GM19468 (cell line): Measurements from ENCODE around the gene TMEM135.
A peak's percentile ranks its signal among the peaks of the same experiment; 100 is the strongest.
"Not testable (repeated sequence)": the region's sequence is repeated elsewhere in the genome, so short reads cannot be mapped to it uniquely, and the experiment has no call there.

Source experiments
- ATAC-seq: cut with Tn5 transposase; IDR thresholded peaks from one replicate; pipeline ENCODE4 v1.9.1; 2021; ENCODE audit warnings: mild to moderate bottlenecking, moderate library complexity, moderate number of reproducible peaks; ENCODE audit not compliant: unreplicated experiment; ENCODE audit errors: extremely low read depth

Gene TMEM135

DNA sequence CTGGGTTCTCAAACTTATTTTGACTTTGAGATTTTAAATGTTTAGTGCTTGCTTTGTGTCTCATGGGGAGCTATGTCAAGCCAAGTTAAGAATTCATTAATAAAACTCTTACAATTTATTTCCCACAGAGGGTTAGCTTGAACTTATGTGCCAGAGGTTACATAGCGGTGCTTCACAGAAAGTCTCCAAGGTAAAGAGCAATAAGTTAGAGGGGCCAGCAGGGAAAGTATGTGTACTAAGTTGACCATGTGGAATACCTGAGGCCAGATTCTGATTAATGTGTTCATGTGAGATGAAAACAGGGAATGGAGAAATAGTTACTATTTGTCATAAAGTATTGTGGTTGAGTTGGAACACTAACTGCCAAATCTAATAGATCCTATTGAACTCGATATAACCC lies 149.3 kb downstream of the TMEM135 start:
- ATAC-seq: no peak

DNA sequence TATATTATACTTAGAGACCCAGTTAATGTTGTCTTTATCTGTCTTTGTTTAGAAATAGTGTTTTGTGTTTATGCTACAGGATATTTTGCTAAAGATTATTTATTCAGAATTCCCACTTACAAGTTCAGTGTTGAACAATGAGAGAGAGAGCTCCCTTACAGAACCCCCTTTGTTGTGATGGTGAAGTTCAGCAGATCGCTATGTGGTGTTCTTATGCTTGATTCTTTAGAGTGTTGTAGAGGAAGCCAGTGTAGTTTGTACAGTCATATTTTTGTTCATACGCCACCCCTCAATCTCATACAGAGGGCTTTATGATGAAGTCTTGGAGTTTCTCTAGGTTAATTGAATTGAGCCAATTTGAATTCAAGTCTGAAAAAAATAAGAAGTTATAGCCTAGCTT lies 150.2 kb downstream of the TMEM135 start:
- ATAC-seq: no peak

DNA sequence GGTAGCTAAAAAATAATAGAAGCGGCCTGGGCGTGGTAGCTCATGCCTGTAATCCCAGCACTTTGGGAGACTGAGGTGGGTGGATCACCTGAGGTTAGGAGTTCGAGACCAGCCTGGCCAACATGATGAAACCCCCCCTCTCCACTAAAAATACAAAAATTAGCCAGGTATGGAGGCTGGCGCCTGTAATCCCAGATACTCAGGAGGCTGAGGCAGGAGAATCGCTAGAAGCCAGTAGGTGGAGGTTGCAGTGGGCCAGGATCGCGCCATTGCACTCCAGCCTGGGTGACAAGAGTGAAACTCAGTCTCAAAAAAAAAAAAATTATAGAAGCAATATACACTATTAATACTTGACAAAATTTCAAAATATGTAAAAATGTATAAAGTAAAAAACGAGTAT lies 150.7 kb downstream of the TMEM135 start:
- ATAC-seq: not testable (repeated sequence)

DNA sequence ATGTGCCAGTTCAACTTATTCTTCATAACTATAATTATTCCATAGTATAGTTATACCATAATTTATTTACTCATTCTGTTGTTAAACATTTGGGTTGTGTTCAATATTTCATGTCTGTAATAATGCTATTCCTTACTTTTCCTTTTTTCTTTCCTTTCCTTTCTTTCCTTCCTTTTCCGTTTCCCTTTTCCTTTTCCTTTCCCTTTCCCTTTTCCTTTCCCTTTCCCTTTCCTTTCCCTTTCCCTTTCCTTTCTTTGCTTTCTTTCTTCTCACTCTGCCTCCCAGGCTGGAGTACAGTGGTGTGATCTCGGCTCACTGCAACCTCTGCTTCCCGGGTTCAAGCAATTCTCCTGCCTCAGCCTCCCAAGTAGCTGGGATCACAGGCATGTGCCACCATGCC lies 151.2 kb downstream of the TMEM135 start:
- ATAC-seq: not testable (repeated sequence)

DNA sequence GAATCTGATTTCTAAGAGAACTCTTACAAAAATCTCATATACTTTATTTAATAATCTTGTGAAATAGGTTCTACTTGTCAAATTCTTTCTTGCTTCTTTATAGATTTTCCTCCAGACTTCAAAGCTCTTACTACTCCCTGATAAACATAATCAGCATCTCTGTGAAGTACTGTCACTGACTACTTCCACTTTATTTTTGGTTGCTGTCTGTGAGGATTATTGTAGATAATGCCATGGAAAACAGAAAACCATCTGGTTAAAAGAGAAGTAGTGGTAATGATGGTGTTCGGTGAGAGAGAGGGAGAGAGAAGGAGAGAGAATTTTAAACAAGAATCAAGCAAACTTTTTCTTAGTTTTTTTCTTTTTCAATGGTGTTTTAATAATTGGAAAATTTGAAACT lies 152.3 kb downstream of the TMEM135 start:
- no peak for ATAC-seq

DNA sequence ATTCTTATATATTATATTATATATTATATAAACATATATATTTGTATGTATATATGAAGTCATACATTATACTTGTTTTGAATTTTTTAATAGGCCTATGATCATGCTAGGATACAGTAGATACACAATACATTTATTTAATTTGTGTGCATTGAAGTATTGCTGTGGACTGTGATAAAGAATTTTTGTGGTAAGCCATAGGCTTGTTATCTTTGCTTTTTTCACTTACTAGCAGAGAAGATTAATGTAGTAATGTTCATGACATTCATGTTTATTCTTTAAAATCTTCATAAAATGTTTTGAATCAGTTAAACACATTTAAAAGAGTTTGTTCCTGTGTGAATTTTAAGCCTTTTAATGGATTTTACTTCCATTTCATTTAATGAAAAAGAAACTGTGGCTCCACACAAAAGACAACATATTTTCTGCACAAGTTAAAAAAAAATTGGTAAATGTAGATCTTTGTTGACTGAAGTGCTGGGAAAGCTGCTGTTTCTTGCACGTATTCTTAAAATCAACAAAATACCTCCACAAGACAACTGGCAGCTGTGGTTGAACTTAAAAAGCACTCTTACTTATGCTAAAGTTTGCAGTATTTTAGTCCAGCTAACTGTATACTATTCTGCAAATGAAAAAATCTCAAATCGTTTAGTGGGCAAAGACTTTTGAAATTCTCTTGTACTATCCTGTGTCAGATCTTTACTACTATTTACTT lies 156.2 kb downstream of the TMEM135 start:
- no peak for ATAC-seq

DNA sequence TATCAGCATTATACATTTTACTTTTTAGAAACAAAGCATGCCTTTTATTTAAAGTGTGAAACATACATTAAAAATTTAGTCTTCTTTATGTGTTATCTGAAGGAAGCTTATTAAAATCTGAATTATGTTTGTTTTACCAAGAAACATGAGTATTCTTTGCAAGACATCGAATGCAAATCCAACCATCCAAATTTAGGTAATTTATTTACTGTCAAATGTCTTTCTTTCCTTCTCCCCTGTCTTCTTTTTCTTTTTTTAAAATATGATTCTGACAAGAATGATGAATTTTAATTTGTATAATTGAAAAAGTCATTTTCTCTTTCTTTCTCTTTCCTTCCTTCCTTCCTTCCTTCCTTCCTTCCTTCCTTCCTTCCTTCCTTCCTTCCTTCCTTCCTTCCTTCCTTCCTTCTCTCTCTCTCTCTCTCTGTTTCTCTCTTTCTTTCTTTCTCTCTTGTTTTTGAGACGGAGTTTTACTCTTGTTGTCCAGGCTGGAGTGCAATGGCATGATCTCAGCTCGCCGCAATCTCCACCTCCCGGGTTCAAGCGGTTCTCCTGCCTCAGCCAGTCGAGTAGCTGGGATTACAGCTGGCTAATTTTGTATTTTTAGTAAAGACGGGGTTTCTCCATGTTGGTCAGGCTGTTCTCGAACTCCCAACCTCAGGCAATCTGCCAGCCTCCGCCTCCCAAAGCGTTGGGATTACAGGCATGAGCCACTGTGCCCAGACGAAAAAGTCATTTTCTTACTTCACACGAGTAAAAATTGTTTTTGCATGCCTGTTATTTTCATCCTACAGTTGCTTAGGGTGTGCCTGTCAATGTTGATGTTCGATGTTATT lies 157.5 kb downstream of the TMEM135 start:
- no peak for ATAC-seq

DNA sequence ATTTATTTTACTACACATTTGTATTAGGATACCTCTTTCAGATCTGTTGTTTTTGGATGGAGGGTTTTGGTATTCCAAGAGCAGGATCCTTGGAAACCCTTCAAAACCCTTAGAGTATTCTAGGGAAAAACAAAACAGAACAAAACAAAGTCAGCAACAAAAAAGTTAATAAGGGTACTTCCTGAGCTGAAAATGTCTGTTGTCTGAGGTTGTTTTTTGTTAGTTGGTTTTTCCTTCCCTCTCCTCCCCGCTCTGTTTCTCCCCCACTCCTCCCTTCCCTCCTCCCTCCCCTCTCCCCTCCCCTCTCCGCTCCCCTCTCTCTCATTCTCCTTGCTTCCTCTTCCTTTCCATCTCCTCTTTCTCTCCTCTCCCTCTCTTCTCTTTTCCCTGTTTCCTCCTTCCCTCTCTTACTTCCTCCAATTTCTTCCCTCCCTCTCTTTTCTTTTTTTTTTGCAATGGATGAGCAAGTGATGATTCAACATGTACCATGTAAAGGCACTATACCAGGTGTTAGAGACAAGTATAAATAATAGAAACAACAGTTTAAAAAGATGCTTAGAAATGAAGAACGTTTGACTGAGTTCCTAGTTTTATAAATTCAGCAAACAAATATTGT lies 160.6 kb downstream of the TMEM135 start:
- ATAC-seq: no peak

DNA sequence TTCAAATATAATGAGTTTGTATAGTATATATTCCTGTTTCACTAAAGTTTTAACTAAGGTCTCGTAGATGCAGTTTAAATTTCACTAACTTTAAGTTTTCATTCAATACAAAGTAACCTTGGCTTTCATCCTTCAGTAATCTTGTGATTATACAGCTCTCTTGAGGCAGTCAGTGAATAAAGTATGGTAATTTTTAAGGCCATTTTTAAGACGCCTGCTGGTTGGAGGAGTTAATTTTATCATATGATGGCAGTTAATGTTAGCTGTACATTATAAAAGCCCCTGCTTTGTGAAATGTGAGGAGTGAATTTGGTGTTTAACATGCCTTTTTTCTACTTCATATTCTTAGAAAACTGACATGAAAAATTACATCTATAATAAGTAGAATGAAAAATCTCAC lies 163.6 kb downstream of the TMEM135 start:
- no peak for ATAC-seq

DNA sequence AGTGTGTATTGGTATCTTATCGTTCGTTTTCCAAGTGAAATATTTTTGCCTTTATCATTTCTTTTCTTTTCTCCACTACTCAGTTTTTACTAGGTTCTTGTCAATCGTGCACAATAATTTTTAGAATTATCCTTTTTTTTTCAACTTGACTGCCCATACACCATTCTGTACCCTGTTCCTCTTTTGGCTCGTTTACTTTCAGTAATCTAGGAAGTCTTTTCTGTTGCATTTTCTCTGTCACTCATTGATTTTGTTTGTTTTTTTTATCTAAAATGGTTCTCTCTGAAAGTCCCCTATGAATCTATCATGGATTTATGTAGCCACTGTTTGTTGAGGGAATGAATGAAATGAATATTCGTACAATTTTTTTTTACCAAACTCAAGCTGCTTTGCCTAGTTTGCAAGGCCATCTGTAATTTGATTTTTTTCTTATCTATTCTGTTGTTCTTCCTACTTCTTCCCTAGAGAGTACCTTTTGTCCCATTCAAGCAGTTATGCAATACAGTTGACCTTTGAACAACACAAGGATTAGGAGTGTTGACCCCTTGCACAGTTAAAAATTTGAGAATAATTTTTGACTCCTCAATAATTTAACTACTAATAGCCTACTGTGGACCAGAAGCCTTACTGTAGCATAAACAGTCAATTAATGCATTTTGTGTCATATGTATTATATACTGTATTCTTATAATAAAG lies 166.3 kb downstream of the TMEM135 start:
- ATAC-seq: peak; percentile 63

DNA sequence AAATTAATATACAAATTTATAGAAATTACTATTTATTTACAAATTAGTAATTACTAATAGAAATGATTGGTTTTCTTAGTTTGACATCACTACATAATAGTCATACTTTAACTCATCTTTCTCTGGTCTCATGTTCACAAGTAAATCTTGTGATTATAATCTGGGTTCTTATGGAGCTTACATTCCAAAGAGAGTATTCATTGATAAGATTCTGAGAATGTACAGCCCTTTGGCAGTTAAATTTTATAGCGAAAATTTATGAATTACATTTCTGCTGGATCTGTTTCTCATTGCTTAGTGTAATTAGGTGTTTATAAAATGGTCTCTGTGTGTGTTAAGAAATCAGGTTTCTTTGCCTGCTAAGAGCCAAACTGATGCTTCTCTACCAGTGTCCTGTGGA lies 175.2 kb downstream of the TMEM135 start:
- no peak for ATAC-seq

DNA sequence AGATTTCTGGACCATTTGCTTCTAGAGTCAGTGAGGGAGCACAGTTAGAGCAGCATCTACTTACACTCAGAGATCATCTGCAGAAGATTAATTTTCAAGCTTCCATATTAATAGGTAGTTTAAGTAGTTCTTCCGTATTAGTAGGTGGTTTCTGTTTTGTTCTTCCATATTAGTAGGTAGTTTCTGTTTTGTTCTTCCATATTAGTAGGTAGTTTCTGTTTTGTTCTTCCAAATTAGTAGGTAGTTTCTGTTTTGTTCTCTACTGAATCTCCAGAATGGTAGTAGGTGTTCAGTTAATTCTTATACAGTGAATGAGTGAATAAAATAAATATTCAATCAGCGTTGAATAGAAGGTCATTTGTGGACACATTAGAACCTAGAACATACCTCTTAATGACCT lies 175.7 kb downstream of the TMEM135 start:
- peak; percentile 69 for ATAC-seq

DNA sequence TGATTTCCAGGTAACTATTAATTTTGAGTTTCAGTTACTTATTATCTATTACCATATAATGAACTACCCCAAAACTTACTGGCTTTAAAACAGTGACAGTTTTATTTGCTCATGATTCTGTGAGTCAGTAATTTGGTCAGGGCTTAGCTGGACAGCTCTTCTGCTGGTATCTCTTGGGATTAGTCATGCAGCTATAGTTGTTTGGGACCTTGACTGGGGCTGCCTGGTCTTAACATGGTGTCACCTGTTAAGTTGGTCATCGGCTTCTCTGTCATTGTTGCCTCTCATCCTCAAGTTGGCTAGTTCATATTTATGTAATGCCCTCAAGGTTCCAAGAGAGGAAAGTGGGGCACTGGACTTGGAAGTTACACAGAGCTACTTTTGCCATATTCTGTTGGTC lies 177.5 kb downstream of the TMEM135 start:
- no peak for ATAC-seq

DNA sequence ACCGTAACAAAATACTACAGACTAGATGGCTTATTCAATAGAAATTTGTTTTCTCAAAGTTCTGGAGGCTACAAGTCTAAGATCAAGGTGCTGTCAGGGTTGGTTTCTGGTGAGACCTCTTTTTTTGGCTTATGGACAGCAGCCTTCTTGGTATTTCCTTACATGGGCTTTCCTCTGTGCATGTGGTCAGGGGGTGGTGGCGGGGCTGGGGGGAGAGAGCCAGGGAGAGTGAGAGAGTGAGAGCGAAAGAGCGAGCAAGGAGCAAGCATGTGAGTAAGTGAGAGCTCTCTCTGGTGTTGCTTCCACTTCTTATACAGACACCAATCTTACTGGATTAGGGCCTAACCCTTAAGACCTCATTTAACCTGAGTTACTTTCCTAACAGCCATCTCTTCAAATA lies 181.5 kb downstream of the TMEM135 start:
- no peak for ATAC-seq

DNA sequence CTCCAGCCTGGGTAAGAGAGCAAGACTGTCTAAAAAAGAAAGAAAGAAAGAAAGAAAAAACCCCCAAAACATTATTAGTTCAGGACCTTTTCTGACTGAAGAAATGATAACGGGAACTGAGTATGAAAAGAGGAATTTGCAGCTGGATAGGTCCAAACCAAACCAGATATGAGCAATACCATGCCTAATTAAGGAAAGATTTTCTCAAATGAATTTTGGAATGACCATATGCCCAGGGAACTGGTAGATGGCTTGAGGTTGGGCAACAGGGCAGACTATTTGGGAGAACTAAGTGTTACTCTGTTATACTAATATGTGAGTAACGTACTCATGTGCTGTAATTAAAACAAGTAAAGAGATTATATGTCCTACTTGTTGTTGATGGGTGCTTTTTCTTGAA lies 186.1 kb downstream of the TMEM135 start:
- ATAC-seq: no peak

DNA sequence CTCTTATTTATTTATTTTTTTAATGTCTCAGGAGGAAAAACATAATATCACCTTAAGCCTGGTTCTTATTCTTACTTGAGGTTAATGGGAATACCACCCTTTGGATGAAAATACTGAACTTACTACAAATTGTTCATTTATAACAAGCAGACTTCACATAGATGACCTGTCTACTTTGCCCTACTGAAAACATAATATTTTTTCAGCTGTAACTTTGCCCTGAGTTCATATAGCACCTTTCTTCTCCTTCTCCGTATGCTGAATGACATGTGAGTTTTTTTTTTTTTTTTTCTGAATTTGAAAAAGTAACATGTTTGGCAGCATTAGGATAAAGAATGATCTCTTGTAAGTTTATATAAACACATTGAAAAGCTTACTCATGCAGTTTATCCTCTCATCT lies 186.8 kb downstream of the TMEM135 start:
- no peak for ATAC-seq

DNA sequence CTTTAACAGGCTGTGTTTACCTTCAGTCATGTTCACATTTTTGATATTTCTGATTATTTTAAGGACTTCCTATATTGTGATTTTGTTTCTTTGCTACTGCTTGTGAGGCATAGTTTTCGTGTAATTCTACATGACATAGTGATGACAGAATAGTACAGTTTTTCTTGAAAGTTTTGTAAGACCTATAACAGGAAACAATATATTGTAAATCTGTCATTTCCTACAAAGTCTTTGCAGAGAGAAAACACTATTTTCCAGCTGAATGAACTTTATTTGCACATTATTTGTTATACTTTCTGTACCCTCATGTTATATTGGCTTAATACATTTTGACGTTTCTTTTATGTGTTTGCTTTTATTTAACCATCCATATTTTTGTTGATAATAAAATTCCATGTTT lies 191.1 kb downstream of the TMEM135 start:
- no peak for ATAC-seq

DNA sequence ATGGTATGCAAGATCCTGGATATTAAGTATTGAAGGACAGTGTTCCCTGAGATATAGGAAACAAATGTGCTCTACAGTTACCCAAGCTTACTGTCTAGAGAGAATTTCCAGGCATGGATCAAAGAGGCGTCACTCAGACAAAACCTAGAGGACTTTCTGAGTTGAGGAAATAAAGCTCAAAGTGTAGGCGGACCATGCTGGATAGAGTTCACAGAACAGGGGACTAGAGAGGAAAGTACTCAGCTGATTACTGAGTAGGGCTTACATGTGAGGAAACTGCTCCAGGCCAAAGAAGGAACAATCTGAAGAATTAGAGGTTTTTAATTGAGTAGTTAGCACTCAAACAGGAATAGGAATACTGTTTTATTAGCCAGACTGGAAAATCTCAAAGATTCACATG lies 193.3 kb downstream of the TMEM135 start:
- no peak for ATAC-seq

DNA sequence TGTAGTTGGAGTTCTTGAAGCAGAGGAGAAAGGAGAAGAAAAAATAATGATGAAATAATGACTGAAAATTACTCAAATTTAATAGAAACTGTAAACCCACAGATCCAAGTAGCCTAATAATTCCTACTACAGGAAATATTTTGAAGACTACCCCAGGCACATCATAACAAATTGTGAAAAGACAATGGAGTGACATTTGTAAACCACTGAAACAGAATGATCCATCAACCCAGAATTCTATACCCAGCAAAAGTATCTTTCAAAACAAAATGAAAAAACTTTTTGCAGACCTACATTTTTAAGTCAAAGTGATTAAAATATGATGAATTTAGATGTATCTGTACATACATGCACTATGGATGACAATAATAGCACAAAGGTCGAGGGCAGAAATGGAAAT lies 194.6 kb downstream of the TMEM135 start:
- no peak for ATAC-seq

DNA sequence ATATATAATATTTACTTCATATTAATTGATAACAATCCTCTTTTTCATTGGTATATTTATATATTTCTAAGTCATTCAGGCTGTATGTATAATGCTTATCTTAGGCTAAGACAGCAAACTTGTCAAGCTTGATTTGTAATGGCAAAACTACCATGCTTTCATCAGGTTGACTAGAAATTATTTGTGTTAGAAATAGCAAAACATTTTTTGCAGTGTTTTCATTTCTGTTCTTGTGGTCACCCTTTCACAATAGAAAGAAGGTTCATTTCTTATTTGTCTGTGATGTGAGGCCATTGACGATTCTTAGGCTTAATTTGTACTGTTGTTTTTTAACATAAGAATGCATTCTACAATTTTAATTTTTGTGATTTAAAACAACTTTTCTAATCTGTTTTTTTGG lies 197.6 kb downstream of the TMEM135 start:
- no peak for ATAC-seq

DNA sequence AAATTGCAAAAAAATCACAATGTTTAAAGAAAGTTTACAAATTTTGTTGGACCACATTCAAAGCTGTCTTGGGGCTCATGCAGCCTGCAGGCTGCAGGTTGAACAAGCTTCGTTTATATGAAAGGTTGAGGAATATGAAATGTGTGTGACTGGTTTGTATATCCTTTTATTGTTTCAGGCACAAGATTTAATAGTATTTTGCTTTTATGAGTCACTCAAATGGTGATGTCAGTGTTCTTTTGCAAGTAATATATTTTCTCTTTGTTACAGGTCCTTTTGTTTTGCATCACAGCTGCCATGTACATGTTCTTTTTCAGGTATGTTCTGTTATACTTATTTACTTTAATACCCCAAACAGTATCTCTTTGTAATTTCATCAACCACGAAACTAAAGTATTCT lies 198.6 kb downstream of the TMEM135 start:
- no peak for ATAC-seq
